HT-29 (cell line): Measurements from ENCODE around the gene HOXA11. TPM values are rescaled to one million over a fixed set of nuclear protein-coding genes. Genes with fewer than 3 reads are reported as not detected.

Source experiments
- DNase-seq: peaks from one replicate; pipeline ENCODE4 v3.0.0-alpha.2; 2015; ENCODE audit warnings: low spot score
- total RNA-seq: library from RNA; depleted of rRNA; stranded (reverse); fragments of >200 nt; shearing (Covaris generic); gene quantifications from 2 replicates; pipeline ENCODE4 v1.2.3, GENCODE V29; 2014

HOXA11 gene
- total RNA-seq, 1 experiment from 2014 or later: 67.7 TPM

- peak; percentile 77 for DNase-seq
These were observed 22.4 kb upstream of the HOXA11 start for GRCh38 chr7:27207348-27207985.

- DNase-seq: peak; percentile 81
These were observed 20.6 kb upstream of the HOXA11 start for GRCh38 chr7:27205325-27206280.

- peak; percentile 71 for DNase-seq
These were observed 19.9 kb upstream of the HOXA11 start for GRCh38 chr7:27204851-27205322.

- peak; percentile 70 for DNase-seq
These were observed 19.0 kb upstream of the HOXA11 start for GRCh38 chr7:27203964-27204594.

GRCh38 chr7:27203365-27203953, 18.4 kb upstream of the HOXA11 start:
- peak; percentile 71 for DNase-seq

- no peak for DNase-seq
These were observed 17.8 kb upstream of the HOXA11 start for GRCh38 chr7:27202862-27203134.

- peak; percentile 63 for DNase-seq
These were observed 17.2 kb upstream of the HOXA11 start for GRCh38 chr7:27202018-27202861.

GRCh38 chr7:27201580-27202017, 16.6 kb upstream of the HOXA11 start:
- DNase-seq: no peak

GRCh38 chr7:27200761-27201579, 15.9 kb upstream of the HOXA11 start:
- peak; percentile 87 for DNase-seq

GRCh38 chr7:27199849-27200760, 15.1 kb upstream of the HOXA11 start, which contains the start of gene HOXA13:
Gene HOXA13, minus strand, starts transcription at chr7:27200091. Its CDS starts 14 bp downstream, at chr7:27200077.
- DNase-seq: peak; percentile 92

GRCh38 chr7:27198871-27199801, 14.1 kb upstream of the HOXA11 start:
- DNase-seq: peak; percentile 60

GRCh38 chr7:27198138-27198841, 13.3 kb upstream of the HOXA11 start:
- peak; percentile 77 for DNase-seq

- peak; percentile 83 for DNase-seq
These were observed 12.4 kb upstream of the HOXA11 start for GRCh38 chr7:27197137-27198042.

- peak; percentile 98 for DNase-seq
These were observed 11.3 kb upstream of the HOXA11 start for GRCh38 chr7:27196287-27196767.

GRCh38 chr7:27194686-27195379, 9.8 kb upstream of the HOXA11 start:
- peak; percentile 75 for DNase-seq
